Epithelial cell of prostate (primary cell): ENCODE data around the gene IDH3B.
A peak's percentile ranks its signal among the peaks of the same experiment; 100 is the strongest.
"Not testable (repeated sequence)": the region's sequence is repeated elsewhere in the genome, so short reads cannot be mapped to it uniquely, and the experiment has no call there.

ENCODE experiments used
- DNase-seq: peaks from one replicate; pipeline ENCODE4 v3.0.0-alpha.2; 2011; ENCODE audit warnings: low read depth, low spot score
- H3K27ac ChIP-seq: fragments of 450-650 bp; 2 replicates; pipeline ENCODE4 v1.5.1; 2017; ENCODE audit warnings: mild to moderate bottlenecking

IDH3B gene

GRCh38 chr20:2695206-2695983, 31.4 kb upstream of the IDH3B start:
- no peak overlapping the region for H3K27ac ChIP-seq
- DNase-seq = no peak

GRCh38 chr20:2694519-2694918, 30.5 kb upstream of the IDH3B start:
- DNase-seq = no peak

GRCh38 chr20:2694008-2694471, 30.0 kb upstream of the IDH3B start:
- no peak overlapping the region for H3K27ac ChIP-seq
- no peak for DNase-seq

More at GRCh38 chr20:2694519-2694918, 30.5 kb upstream of the IDH3B start:
- no peak overlapping the region for H3K27ac ChIP-seq

- DNase-seq = no peak
- no peak overlapping the region for H3K27ac ChIP-seq
Observed at GRCh38 chr20:2693286-2694007, 29.4 kb upstream of the IDH3B start.

- no peak overlapping the region for H3K27ac ChIP-seq
- no peak for DNase-seq
Observed at GRCh38 chr20:2692886-2693285, 28.9 kb upstream of the IDH3B start.

- no peak for DNase-seq
- no peak within 1 kb of the TSS for H3K27ac ChIP-seq
Observed at GRCh38 chr20:2692036-2692885, 28.2 kb upstream of the IDH3B start, which contains the start of gene EBF4. TSS of gene EBF4 (plus strand) at chr20:2692780. CDS start at chr20:2693646, 866 bp downstream.

- no peak overlapping the region for H3K27ac ChIP-seq
- DNase-seq = no peak
Observed at GRCh38 chr20:2691663-2692035, 27.6 kb upstream of the IDH3B start.

GRCh38 chr20:2691127-2691526, 27.1 kb upstream of the IDH3B start:
- no peak overlapping the region for H3K27ac ChIP-seq
- no peak for DNase-seq

- DNase-seq = no peak
- no peak overlapping the region for H3K27ac ChIP-seq
Observed at GRCh38 chr20:2690718-2691117, 26.7 kb upstream of the IDH3B start.

GRCh38 chr20:2690213-2690612, 26.2 kb upstream of the IDH3B start:
- no peak overlapping the region for H3K27ac ChIP-seq
- no peak for DNase-seq

- no peak overlapping the region for H3K27ac ChIP-seq
- no peak for DNase-seq
Observed at GRCh38 chr20:2688041-2688591, 24.1 kb upstream of the IDH3B start.

- no peak overlapping the region for H3K27ac ChIP-seq
Observed at GRCh38 chr20:2687514-2687913, 23.5 kb upstream of the IDH3B start.

GRCh38 chr20:2684817-2685216, 20.8 kb upstream of the IDH3B start:
- H3K27ac ChIP-seq, DNase-seq: not testable (repeated sequence)

More at GRCh38 chr20:2687514-2687913, 23.5 kb upstream of the IDH3B start:
- DNase-seq = no peak

GRCh38 chr20:2682040-2682439, 18.0 kb upstream of the IDH3B start:
- DNase-seq = not testable (repeated sequence)

GRCh38 chr20:2680046-2680445, 16.0 kb upstream of the IDH3B start:
- DNase-seq = no peak
- H3K27ac ChIP-seq = no peak overlapping the region

More at GRCh38 chr20:2682040-2682439, 18.0 kb upstream of the IDH3B start:
- H3K27ac ChIP-seq = not testable (repeated sequence)

- DNase-seq = no peak
Observed at GRCh38 chr20:2673453-2673852, 9.4 kb upstream of the IDH3B start.

GRCh38 chr20:2672446-2672845, 8.4 kb upstream of the IDH3B start:
- no peak overlapping the region for H3K27ac ChIP-seq
- DNase-seq = no peak

More at GRCh38 chr20:2673453-2673852, 9.4 kb upstream of the IDH3B start:
- H3K27ac ChIP-seq = no peak overlapping the region

GRCh38 chr20:2671977-2672376, 8.0 kb upstream of the IDH3B start:
- no peak overlapping the region for H3K27ac ChIP-seq
- no peak for DNase-seq

GRCh38 chr20:2663364-2663886, 591 bp downstream of the IDH3B start:
- peak overlapping the region; percentile 84 for H3K27ac ChIP-seq
- DNase-seq = no peak

- no peak overlapping the region for H3K27ac ChIP-seq
- no peak for DNase-seq
Observed at GRCh38 chr20:2659547-2659946, 4.5 kb downstream of the IDH3B start.
